ENCODE data around the gene PYGM. TPM values are rescaled to one million over a fixed set of nuclear protein-coding genes. Genes with fewer than 3 reads are reported as not detected.

Gene PYGM
- total RNA-seq, 1 experiment from 2014 or later, result 1.7 TPM

- TF ChIP-seq ELF1 (IDR thresholded peaks at IDR 0.05; ENCODE audit: borderline replicate concordance, low read depth), result no peak
- no peak for TF ChIP-seq ZNF274 (IDR thresholded peaks at IDR 0.05; ENCODE audit: low read depth, low read length)
- TF ChIP-seq CEBPB (IDR thresholded peaks at IDR 0.05; ENCODE audit: low read depth), result no peak
- no peak for TF ChIP-seq TCF7L2 (IDR thresholded peaks at IDR 0.05; ENCODE audit: borderline replicate concordance, extremely low read depth, insufficient read depth, insufficient read length)
- TF ChIP-seq ZBTB33 (IDR thresholded peaks at IDR 0.05; ENCODE audit: extremely low read depth, insufficient replicate concordance, low read length), result no peak
- no peak for TF ChIP-seq ZFX (IDR thresholded peaks at IDR 0.05)
- no peak for TF ChIP-seq CTCF (IDR thresholded peaks at IDR 0.05 in 2 of 3, conservative IDR thresholded peaks at IDR 0.05 in 1 of 3; ENCODE audit: borderline replicate concordance in 1 of 3, insufficient read depth in 1 of 3, low read depth in 2 of 3, low read length in 2 of 3)
- no peak for TF ChIP-seq EZH2phosphoT487 (IDR thresholded peaks at IDR 0.05; ENCODE audit: borderline replicate concordance)
- TF ChIP-seq EZH2 (IDR thresholded peaks at IDR 0.05), result no peak
- no peak for TF ChIP-seq SP1 (IDR thresholded peaks at IDR 0.05; ENCODE audit: low read depth)
- TF ChIP-seq ATF3 (IDR thresholded peaks at IDR 0.05), result no peak
- no peak for TF ChIP-seq EGR1 (IDR thresholded peaks at IDR 0.05; ENCODE audit: low read depth)
- TF ChIP-seq CBX3 (IDR thresholded peaks at IDR 0.05; ENCODE audit: low read depth), result no peak
- Histone ChIP-seq H3K27me3 (ENCODE audit: insufficient read depth, low read length) (no peaks in the 10 kb centered on the region), H3K36me3 (ENCODE audit: control insufficient read depth in 1 of 2, insufficient read depth in 2 of 2, low read length in 2 of 2) (peaks cover 39 to 47% of the 10 kb centered on the region in 2 experiments), H2AFZ (ENCODE audit: low read depth, low read length, poor library complexity, severe bottlenecking) (no peak overlapping the region), H3K4me1 (ENCODE audit: control insufficient read depth in 1 of 2, insufficient read depth in 2 of 2, low read length in 2 of 2) (peaks cover 0 to 5% of the 10 kb centered on the region in 2 experiments; a peak in 1 of 4 replicates), H3K4me3 (replicated peaks in 1 of 2; ENCODE audit: low read depth in 1 of 2, low read length in 2 of 2) (no peak overlapping the region), H3K9me2 (ENCODE audit: insufficient read depth) (no peaks in the 10 kb centered on the region), H4K20me1 (ENCODE audit: insufficient read depth) (peaks cover 20% of the 10 kb centered on the region; the same call in 1 of the 2 replicates), H3K4me2 (ENCODE audit: low read length) (no peak overlapping the region), H3K9me3 (ENCODE audit: control insufficient read depth in 1 of 2, insufficient read depth in 1 of 2, low read depth in 1 of 2, low read length in 2 of 2) (no peaks in the 10 kb centered on the region), H3K27ac (ENCODE audit: low read depth, low read length) (peak overlapping the region; percentile 36; the same call in 1 of the 2 replicates), H3K79me2 (ENCODE audit: insufficient read depth, low read length) (peaks cover 31% of the 10 kb centered on the region), H3K9ac (ENCODE audit: low read length) (no peak overlapping the region)
- CTCF ChIA-PET, result no interaction called here
- RAD21 ChIA-PET (ENCODE audit: low non-redundant PET in 1 of 2, low total read pairs in 2 of 2, uncharacterized antibody in 2 of 2, unreplicated experiment in 2 of 2), result interaction anchor here in 1 of 2 experiments (0.6 kb wide), 1 partner anchor 20 kb away, joined by 3 read pairs; no protein-coding TSS in a partner anchor
- no TSS peak for BruUV-seq (replicated peaks)
- ATAC-seq (no peak), DNase-seq (ENCODE audit: low read depth, low spot score) (no peak)
- POLR2A ChIA-PET, result interaction anchor here (0.9 to 1.6 kb wide), 2 partner anchors 16 kb away, joined by 5 read pairs; partner anchors contain the start of gene SF1
- intact Hi-C loops (cut with micrococcal nuclease), result no loop called here
Observed at GRCh38 chr11:64762674-64763525, 3.1 kb upstream of the PYGM start.

Data from HCT116 (cell line).